HepG2 (cell line): ENCODE results near the gene MAP3K2. TPM values are rescaled to one million over a fixed set of nuclear protein-coding genes. Genes with fewer than 3 reads are reported as not detected.

Experiments used
- CEBPB ChIP-seq: IDR thresholded peaks from 2 replicates; pipeline ENCODE4 v1.6.1; 2011; ENCODE audit warnings: low read depth, low read length, improper control_type of control experiment, borderline replicate concordance
- CEBPG ChIP-seq: IDR thresholded peaks from 2 replicates; pipeline ENCODE4 v1.6.1; 2016
- CREB1 ChIP-seq, 2 experiments: fragments of 450-650 bp in 1 of 2; IDR thresholded peaks; 2 replicates each; pipeline ENCODE4 v1.6.1; 2016 to 2017; ENCODE audit warnings: control low read depth in 1 of 2, mild to moderate bottlenecking in 1 of 2, missing compliant biosample characterization in 1 of 2, missing genetic modification characterization in 1 of 2
- EP300 ChIP-seq, 3 experiments: sonication (generic) in 1 of 3; formaldehyde crosslinking in 1 of 3; IDR thresholded peaks; 2 replicates each; pipeline versions ENCODE4 v1.5.1 to v1.6.1; 2011 to 2020; ENCODE audit warnings: low read depth in 2 of 3, low read length in 2 of 3, borderline replicate concordance in 1 of 3, improper control_type of control experiment in 1 of 3, mild to moderate bottlenecking in 1 of 3, missing genetic modification reagents in 1 of 3, moderate library complexity in 1 of 3
- FOXA1 ChIP-seq, 2 experiments: fragments of 450-650 bp in 1 of 2; sonication (generic) in 1 of 2; formaldehyde crosslinking in 1 of 2; IDR thresholded peaks; 2 replicates each; pipeline versions ENCODE4 v1.4.0 to v1.6.1; 2016 to 2020; ENCODE audit warnings: missing genetic modification reagents in 1 of 2
- GATAD2A ChIP-seq: IDR thresholded peaks from 2 replicates; pipeline ENCODE4 v1.6.1; 2016
- HDAC1 ChIP-seq: sonication (generic); formaldehyde crosslinking; IDR thresholded peaks from 2 replicates; pipeline ENCODE4 v1.5.1; 2020; ENCODE audit warnings: mild to moderate bottlenecking, missing genetic modification reagents
- MAX ChIP-seq: IDR thresholded peaks from 2 replicates; pipeline ENCODE4 v1.6.1; 2012; ENCODE audit warnings: inconsistent platforms
- RBAK ChIP-seq: sonication (generic); formaldehyde crosslinking; IDR thresholded peaks from 2 replicates; pipeline ENCODE4 v1.5.1; 2020; ENCODE audit warnings: mild to moderate bottlenecking, missing genetic modification reagents
- RNF2 ChIP-seq: fragments of 450-650 bp; conservative IDR thresholded peaks from 2 replicates; pipeline ENCODE4 v1.6.1; 2016; ENCODE audit warnings: low read depth
- TFAP4 ChIP-seq: sonication (generic); IDR thresholded peaks from 2 replicates; pipeline ENCODE4 v1.6.1; 2016; ENCODE audit warnings: low read depth, borderline replicate concordance
- TP53 ChIP-seq: sonication (generic); formaldehyde crosslinking; conservative IDR thresholded peaks from 2 replicates; pipeline ENCODE4 v1.4.0; 2020; ENCODE audit warnings: missing genetic modification reagents
- ZNF558 ChIP-seq: sonication (generic); formaldehyde crosslinking; IDR thresholded peaks from 2 replicates; pipeline ENCODE4 v1.9.0; 2022; ENCODE audit warnings: mild to moderate bottlenecking, missing genetic modification reagents, borderline replicate concordance
- ZNF777 ChIP-seq: sonication (generic); formaldehyde crosslinking; IDR thresholded peaks from 2 replicates; pipeline ENCODE4 v1.4.0; 2020; ENCODE audit warnings: missing genetic modification reagents
- polyA plus RNA-seq, 8 experiments: library from polyadenylated mRNA; depleted of rRNA in 3 of 8; stranded (reverse) in 7 of 8; unstranded in 1 of 8; fragments of >200 nt; fragmentation: Illumina TruSeq in 4 of 8; extraction: Trizol in 4 of 8; gene quantifications; 2 replicates each; pipeline versions ENCODE4 v1.2.1 to v1.2.3, GENCODE V29; 2011 to 2016; ENCODE audit warnings: low read depth in 4 of 8, missing spikeins in 1 of 8, mixed read lengths in 1 of 8; ENCODE audit not compliant: insufficient read depth in 1 of 8
- total RNA-seq, 5 experiments: library from RNA; depleted of rRNA; stranded (reverse); fragments of >200 nt; fragmentation: Illumina TruSeq; extraction: Trizol; gene quantifications; 2 replicates each; pipeline ENCODE4 v1.2.3, GENCODE V29; 2016; ENCODE audit warnings: low read depth in 1 of 5
- TF ChIP-seq, protein P1 (sequence below): sonication (generic); formaldehyde crosslinking; IDR thresholded peaks from 2 replicates; pipeline ENCODE4 v1.4.0; 2020; ENCODE audit warnings: missing genetic modification reagents
- TF ChIP-seq, protein P2 (sequence below): sonication (generic); formaldehyde crosslinking; IDR thresholded peaks from 2 replicates; pipeline ENCODE4 v1.4.0; 2020; ENCODE audit warnings: missing genetic modification reagents
- TF ChIP-seq, protein P3 (sequence below), 2 experiments: fragments of 450-650 bp in 1 of 2; sonication (generic) in 1 of 2; formaldehyde crosslinking; IDR thresholded peaks; 2 replicates each; pipeline versions ENCODE4 v1.5.0 to v1.8.0; 2020 to 2022; ENCODE audit warnings: mild to moderate bottlenecking in 1 of 2, missing genetic modification reagents in 1 of 2

The MAP3K2 gene
- total and polyA plus RNA-seq, 2 of the 13 experiments (the other 11 are each of a cell fraction or from before 2014, with no cell fraction given), result 12.2 to 37.2 TPM

DNA sequence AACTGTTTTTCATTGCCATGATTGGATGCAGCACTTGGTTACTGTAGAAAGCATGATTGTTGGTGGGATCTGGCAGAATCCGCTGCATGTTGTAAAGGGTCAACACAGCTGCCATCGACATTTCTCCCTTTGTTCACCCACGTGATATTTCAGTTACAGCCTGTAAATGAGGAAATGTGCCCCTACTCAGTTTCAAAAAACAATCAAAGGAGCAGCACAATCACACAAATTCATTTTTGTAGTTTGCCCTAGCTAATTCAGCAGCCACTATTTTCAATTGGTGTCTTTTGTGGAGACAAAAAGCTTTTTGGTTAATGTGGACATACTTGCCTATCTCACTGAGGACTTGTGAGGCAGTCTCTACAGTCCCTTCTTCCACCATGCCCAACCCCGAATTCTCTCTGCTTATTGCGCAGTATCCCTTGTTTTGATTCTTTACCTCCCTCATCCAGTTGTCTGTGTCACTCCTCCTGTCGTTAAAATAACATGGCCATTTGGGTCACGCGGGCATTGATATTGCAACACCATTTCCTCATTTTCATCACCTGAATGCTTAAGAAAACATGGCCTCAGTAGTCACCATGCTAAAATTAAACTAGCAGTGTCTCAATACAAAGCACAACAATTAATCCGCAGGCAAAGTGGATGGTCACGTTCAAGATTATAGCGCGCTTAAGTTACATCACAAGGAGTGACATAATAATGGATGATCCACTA, 24.0 kb upstream of the MAP3K2 start (continued):
- TF ChIP-seq, protein P1, sequence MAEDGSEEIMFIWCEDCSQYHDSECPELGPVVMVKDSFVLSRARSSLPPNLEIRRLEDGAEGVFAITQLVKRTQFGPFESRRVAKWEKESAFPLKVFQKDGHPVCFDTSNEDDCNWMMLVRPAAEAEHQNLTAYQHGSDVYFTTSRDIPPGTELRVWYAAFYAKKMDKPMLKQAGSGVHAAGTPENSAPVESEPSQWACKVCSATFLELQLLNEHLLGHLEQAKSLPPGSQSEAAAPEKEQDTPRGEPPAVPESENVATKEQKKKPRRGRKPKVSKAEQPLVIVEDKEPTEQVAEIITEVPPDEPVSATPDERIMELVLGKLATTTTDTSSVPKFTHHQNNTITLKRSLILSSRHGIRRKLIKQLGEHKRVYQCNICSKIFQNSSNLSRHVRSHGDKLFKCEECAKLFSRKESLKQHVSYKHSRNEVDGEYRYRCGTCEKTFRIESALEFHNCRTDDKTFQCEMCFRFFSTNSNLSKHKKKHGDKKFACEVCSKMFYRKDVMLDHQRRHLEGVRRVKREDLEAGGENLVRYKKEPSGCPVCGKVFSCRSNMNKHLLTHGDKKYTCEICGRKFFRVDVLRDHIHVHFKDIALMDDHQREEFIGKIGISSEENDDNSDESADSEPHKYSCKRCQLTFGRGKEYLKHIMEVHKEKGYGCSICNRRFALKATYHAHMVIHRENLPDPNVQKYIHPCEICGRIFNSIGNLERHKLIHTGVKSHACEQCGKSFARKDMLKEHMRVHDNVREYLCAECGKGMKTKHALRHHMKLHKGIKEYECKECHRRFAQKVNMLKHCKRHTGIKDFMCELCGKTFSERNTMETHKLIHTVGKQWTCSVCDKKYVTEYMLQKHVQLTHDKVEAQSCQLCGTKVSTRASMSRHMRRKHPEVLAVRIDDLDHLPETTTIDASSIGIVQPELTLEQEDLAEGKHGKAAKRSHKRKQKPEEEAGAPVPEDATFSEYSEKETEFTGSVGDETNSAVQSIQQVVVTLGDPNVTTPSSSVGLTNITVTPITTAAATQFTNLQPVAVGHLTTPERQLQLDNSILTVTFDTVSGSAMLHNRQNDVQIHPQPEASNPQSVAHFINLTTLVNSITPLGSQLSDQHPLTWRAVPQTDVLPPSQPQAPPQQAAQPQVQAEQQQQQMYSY, result no peak
- peak; percentile 12; the same call in 1 of the 2 replicates for TF ChIP-seq GATAD2A
- TF ChIP-seq, protein P2, sequence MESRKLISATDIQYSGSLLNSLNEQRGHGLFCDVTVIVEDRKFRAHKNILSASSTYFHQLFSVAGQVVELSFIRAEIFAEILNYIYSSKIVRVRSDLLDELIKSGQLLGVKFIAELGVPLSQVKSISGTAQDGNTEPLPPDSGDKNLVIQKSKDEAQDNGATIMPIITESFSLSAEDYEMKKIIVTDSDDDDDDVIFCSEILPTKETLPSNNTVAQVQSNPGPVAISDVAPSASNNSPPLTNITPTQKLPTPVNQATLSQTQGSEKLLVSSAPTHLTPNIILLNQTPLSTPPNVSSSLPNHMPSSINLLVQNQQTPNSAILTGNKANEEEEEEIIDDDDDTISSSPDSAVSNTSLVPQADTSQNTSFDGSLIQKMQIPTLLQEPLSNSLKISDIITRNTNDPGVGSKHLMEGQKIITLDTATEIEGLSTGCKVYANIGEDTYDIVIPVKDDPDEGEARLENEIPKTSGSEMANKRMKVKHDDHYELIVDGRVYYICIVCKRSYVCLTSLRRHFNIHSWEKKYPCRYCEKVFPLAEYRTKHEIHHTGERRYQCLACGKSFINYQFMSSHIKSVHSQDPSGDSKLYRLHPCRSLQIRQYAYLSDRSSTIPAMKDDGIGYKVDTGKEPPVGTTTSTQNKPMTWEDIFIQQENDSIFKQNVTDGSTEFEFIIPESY, result peak; percentile 88; the same call in 1 of the 2 replicates
- TF ChIP-seq TFAP4, result peak; percentile 49; the same call in 1 of the 2 replicates
- TF ChIP-seq ZNF777 (CRISPR knock-in tag), result no peak
- no peak for TF ChIP-seq ZNF558
- TF ChIP-seq MAX, result peak; percentile 27
- no peak for TF ChIP-seq TP53 (CRISPR knock-in tag)
- TF ChIP-seq CEBPG (CRISPR knock-in tag), result peak; percentile 69
- TF ChIP-seq FOXA1 (IDR thresholded peaks at IDR 0.05), result no peak
- TF ChIP-seq FOXA1 (CRISPR knock-in tag; IDR thresholded peaks at IDR 0.05), result 0 out of 2 replicates have a peak, but pooled peaks have one; percentile 12
- TF ChIP-seq HDAC1 (CRISPR knock-in tag), result 0 out of 2 replicates have a peak, but pooled peaks have one; percentile 19
- TF ChIP-seq, protein P3, sequence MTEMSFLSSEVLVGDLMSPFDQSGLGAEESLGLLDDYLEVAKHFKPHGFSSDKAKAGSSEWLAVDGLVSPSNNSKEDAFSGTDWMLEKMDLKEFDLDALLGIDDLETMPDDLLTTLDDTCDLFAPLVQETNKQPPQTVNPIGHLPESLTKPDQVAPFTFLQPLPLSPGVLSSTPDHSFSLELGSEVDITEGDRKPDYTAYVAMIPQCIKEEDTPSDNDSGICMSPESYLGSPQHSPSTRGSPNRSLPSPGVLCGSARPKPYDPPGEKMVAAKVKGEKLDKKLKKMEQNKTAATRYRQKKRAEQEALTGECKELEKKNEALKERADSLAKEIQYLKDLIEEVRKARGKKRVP (CRISPR knock-in tag; IDR thresholded peaks at IDR 0.05), result peak in 1 of 2 experiments; percentile 80; a peak in 2 of 4 replicates
- 0 out of 2 replicates have a peak, but pooled peaks have one; percentile 6 for TF ChIP-seq CREB1 (IDR thresholded peaks at IDR 0.05)
- no peak for TF ChIP-seq CREB1 (CRISPR knock-in tag; IDR thresholded peaks at IDR 0.05)
- TF ChIP-seq RBAK (CRISPR knock-in tag), result 0 out of 2 replicates have a peak, but pooled peaks have one; percentile 29
- peak; percentile 69; the same call in 1 of the 2 replicates for TF ChIP-seq CEBPB
- TF ChIP-seq EP300 (IDR thresholded peaks at IDR 0.05; ENCODE audit: low read depth in 2 of 2, low read length in 2 of 2), result no peak; a peak in 1 of 4 replicates
- TF ChIP-seq EP300 (CRISPR knock-in tag; IDR thresholded peaks at IDR 0.05; ENCODE audit: borderline replicate concordance), result 0 out of 2 replicates have a peak, but pooled peaks have one; percentile 28
- 0 out of 2 replicates have a peak, but pooled peaks have one; percentile 15 for TF ChIP-seq RNF2
